Cardiac muscle cell (in vitro differentiated cells and primary cell): Measurements from ENCODE around the gene MT1B. TPM values are rescaled to one million over a fixed set of nuclear protein-coding genes. Genes with fewer than 3 reads are reported as not detected.
"Not testable (repeated sequence)": the region's sequence is repeated elsewhere in the genome, so short reads cannot be mapped to it uniquely, and the experiment has no call there.

Experiments used
- DNase-seq, 2 donors: peaks; one replicate each; pipeline versions ENCODE4 v3.0.0 to v3.0.0-alpha.2; 2010 to 2017; ENCODE audit warnings: low read depth in 1 of 2, low spot score in 1 of 2
- H3K27ac ChIP-seq: fragments of 200-600 bp; sonication (generic); 2 replicates; pipeline ENCODE4 v1.5.1; 2016
- H3K27me3 ChIP-seq: fragments of 200-600 bp; sonication (generic); 2 replicates; pipeline ENCODE4 v1.6.0; 2016; ENCODE audit warnings: control low read depth
- H3K36me3 ChIP-seq: fragments of 200-600 bp; sonication (generic); 2 replicates; pipeline ENCODE4 v1.5.1; 2016; ENCODE audit warnings: control low read depth
- H3K4me1 ChIP-seq: fragments of 200-600 bp; sonication (generic); 2 replicates; pipeline ENCODE4 v1.8.1; 2017; ENCODE audit warnings: low read depth, mild to moderate bottlenecking, mixed run types
- H3K4me3 ChIP-seq: fragments of 200-600 bp; sonication (generic); 2 replicates; pipeline ENCODE4 v1.5.1; 2016; ENCODE audit warnings: mild to moderate bottlenecking
- H3K9me3 ChIP-seq: fragments of 200-600 bp; sonication (generic); 2 replicates; pipeline ENCODE4 v1.5.1; 2017; ENCODE audit warnings: low read depth, mild to moderate bottlenecking, control low read depth
- CTCF ChIP-seq: IDR thresholded peaks from 2 replicates; pipeline ENCODE4 v1.5.1; 2012; ENCODE audit warnings: low read depth, mild to moderate bottlenecking, low read length
- polyA plus RNA-seq: library from polyadenylated mRNA; unstranded; fragments of >200 nt; fragmentation: Nextera tagmentation; extraction: Ambion mirVana; gene quantifications from 2 replicates; pipeline ENCODE4 v1.2.1, GENCODE V29; 2016
- total RNA-seq: library from RNA; depleted of rRNA; stranded (reverse); fragments of >200 nt; gene quantifications from 2 replicates; pipeline ENCODE4 v1.2.3, GENCODE V29; 2016

MT1B gene
- total and polyA plus RNA-seq, 2 experiments from 2014 or later = not detected

DNA sequence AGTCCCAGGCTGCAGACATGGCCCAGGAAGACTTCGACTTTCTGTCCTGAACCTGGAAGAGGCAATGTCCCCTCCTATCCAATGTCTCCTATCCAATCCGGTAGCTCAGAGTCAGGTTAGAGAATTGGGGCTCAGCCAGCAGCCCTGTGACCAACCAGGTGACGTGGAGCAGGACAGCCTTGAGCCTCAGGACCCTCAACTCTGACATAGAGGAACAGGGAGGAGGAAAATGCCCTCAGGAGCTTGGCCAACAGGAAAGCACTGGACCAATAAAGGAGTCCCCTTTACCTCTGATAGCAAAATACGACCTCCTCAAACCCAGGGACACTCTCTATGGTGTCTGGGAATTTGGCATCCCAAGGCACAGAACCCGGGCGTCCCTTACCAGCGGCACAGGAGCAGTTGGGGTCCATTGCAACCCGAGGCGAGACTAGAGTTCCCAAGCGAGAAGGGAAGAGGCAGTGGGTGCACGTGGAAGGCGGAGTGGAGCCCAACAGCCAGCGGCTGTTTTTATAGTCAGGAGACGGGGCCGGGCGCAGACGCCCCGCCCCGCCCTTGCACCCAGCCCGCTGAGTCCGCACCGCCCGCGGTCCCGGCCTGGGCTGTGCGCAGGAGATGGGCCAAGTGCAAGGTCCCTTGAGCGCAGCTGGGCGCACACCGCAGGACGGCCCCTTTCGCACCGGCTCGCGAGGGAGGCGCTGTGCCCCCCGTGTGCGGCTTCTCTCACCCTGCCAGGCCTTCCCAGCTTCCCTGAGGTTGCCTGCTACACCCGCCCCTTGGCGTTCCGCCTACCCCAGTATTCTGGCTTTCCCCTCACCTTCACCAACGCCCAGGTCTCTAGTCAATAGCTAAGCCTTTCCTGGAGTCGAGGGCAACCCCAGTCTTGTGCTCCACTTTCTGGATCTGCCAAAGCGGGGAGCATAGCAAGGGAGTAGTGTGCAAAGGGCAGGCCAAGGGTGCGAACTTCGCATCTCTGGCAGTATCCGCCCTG, 16.2 kb downstream of the MT1B start, which contains the start of gene MT1G:
MT1G (minus strand) TSS at position 485 of the 991 bp plus-strand sequence; CDS start at position 413, 72 bp downstream.
- H3K9me3 ChIP-seq = no peaks in the 10 kb centered on the region
- no peak within 1 kb of the TSS for H3K4me3 ChIP-seq
- peak; percentile 35 to 56 for DNase-seq
- no peak for TF ChIP-seq CTCF
- no peaks in the 10 kb centered on the region for H3K36me3 ChIP-seq
- H3K27me3 ChIP-seq = peaks cover 100% of the 10 kb centered on the region
- H3K27ac ChIP-seq = no peak within 1 kb of the TSS
- H3K4me1 ChIP-seq = peaks cover 1% of the 10 kb centered on the region

GRCh38 chr16:56669005-56669839, 17.5 kb downstream of the MT1B start, which contains the start of gene MT1H:
Gene MT1H, plus strand, starts transcription at chr16:56669814. Its CDS starts 71 bp downstream, at chr16:56669885.
- DNase-seq = no peak
- H3K4me3 ChIP-seq = no peak within 1 kb of the TSS

GRCh38 chr16:56669840-56670619, 18.3 kb downstream of the MT1B start:
- no peak for TF ChIP-seq CTCF
- H3K4me1 ChIP-seq = no peaks in the 10 kb centered on the region
- DNase-seq = no peak

More at GRCh38 chr16:56669005-56669839, 17.5 kb downstream of the MT1B start, which contains the start of gene MT1H:
- Histone ChIP-seq H3K27me3 (peaks cover 100% of the 10 kb centered on the region), H3K27ac (no peak within 1 kb of the TSS), H3K4me1 (no peaks in the 10 kb centered on the region), H3K9me3 (no peaks in the 10 kb centered on the region), H3K36me3 (no peaks in the 10 kb centered on the region)
- TF ChIP-seq CTCF = no peak

GRCh38 chr16:56670620-56670934, 18.9 kb downstream of the MT1B start:
- H3K27ac ChIP-seq = no peak overlapping the region
- H3K4me3 ChIP-seq = no peak overlapping the region
- no peak for TF ChIP-seq CTCF
- no peaks in the 10 kb centered on the region for H3K9me3 ChIP-seq
- H3K36me3 ChIP-seq = no peaks in the 10 kb centered on the region
- H3K27me3 ChIP-seq = peaks cover 100% of the 10 kb centered on the region
- no peak for DNase-seq
- no peaks in the 10 kb centered on the region for H3K4me1 ChIP-seq

More at GRCh38 chr16:56669840-56670619, 18.3 kb downstream of the MT1B start:
- Histone ChIP-seq H3K4me3 (no peak overlapping the region), H3K27me3 (peaks cover 100% of the 10 kb centered on the region), H3K27ac (no peak overlapping the region), H3K9me3 (no peaks in the 10 kb centered on the region), H3K36me3 (no peaks in the 10 kb centered on the region)

DNA sequence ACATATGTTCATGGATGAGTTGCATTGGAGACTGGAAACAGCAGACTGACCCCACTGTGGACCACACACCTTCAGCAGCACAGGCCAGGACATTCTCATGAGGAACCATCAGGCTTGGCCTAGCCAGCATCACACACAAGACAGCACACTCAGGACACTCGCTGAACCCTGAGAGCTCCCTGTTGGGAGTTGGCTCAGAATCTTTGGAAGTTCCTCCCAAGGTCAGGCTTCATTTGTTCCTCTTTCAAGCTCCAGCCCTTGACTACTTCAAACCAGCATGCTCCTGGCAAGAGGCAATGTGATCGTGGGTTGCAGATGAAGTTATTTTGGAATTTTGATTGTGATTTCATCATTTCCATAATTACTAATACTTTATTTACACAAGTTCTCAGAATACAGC, 20.0 kb downstream of the MT1B start:
- H3K27me3 ChIP-seq = peaks cover 100% of the 10 kb centered on the region
- not testable (repeated sequence) for H3K4me3 ChIP-seq, H3K9me3 ChIP-seq, DNase-seq, H3K27ac ChIP-seq, H3K36me3 ChIP-seq, H3K4me1 ChIP-seq

- H3K9me3 ChIP-seq, H3K4me1 ChIP-seq, H3K36me3 ChIP-seq, DNase-seq, H3K4me3 ChIP-seq, H3K27ac ChIP-seq: not testable (repeated sequence)
- H3K27me3 ChIP-seq = peaks cover 100% of the 10 kb centered on the region
Observed at GRCh38 chr16:56672171-56672570, 20.5 kb downstream of the MT1B start.
